PC-9 (cell line): ENCODE results near the gene ZNF587. TPM values are rescaled to one million over a fixed set of nuclear protein-coding genes. Genes with fewer than 3 reads are reported as not detected.

Source experiments
- BruUV-seq: library from RNA; stranded (reverse); fragments of 400-500 nt; replicated peaks from 2 replicates; lab custom pipeline; 2021; lab: Mats Ljungman, UMichigan
- CTCF ChIA-PET: fragments of 300-600 bp; sonication (Branson Sonifier 250); formaldehyde crosslinking; loops from one replicate; lab custom pipeline; 2022; ENCODE audit warnings: antibody characterized with exemption; lab: Charles Lee
- POLR2A ChIA-PET: fragments of 300-600 bp; sonication (Branson Sonifier 250); formaldehyde crosslinking; loops from one replicate; lab custom pipeline; 2022; ENCODE audit warnings: antibody characterized with exemption; ENCODE audit not compliant: unreplicated experiment; lab: Charles Lee
- DNase-seq, 2 experiments: peaks; one replicate each; pipeline versions ENCODE4 v3.0.0 to v3.0.0-alpha.2; 2015 to 2022; ENCODE audit warnings: mixed read lengths in 1 of 2
- H2AFZ ChIP-seq: fragments of 200-600 bp; sonication (generic); 2 replicates; pipeline ENCODE4 v1.8.1; 2017; ENCODE audit warnings: antibody characterized with exemption
- H3F3A ChIP-seq: fragments of 200-600 bp; sonication (generic); 2 replicates; pipeline ENCODE4 v1.8.1; 2017; ENCODE audit warnings: antibody characterized with exemption, mild to moderate bottlenecking, low read depth; ENCODE audit not compliant: insufficient read depth
- H3K27ac ChIP-seq: fragments of 200-600 bp; sonication (generic); 2 replicates; pipeline ENCODE4 v1.6.1; 2016; ENCODE audit warnings: mixed run types
- H3K27me3 ChIP-seq: fragments of 200-600 bp; sonication (generic); 2 replicates; pipeline ENCODE4 v1.6.1; 2016; ENCODE audit warnings: low read depth, mixed run types; ENCODE audit not compliant: insufficient read depth
- H3K36me3 ChIP-seq: fragments of 200-600 bp; sonication (generic); 2 replicates; pipeline ENCODE4 v1.6.1; 2016; ENCODE audit warnings: low read depth, mixed run types
- H3K4me1 ChIP-seq: fragments of 200-600 bp; sonication (generic); replicated peaks from 2 replicates; pipeline ENCODE4 v1.6.1; 2016; ENCODE audit warnings: mixed run types; ENCODE audit not compliant: insufficient read depth
- H3K4me2 ChIP-seq: fragments of 200-600 bp; sonication (generic); 2 replicates; pipeline ENCODE4 v1.6.1; 2017; ENCODE audit warnings: mixed run types
- H3K4me3 ChIP-seq: fragments of 200-600 bp; sonication (generic); 2 replicates; pipeline ENCODE4 v1.6.1; 2016; ENCODE audit warnings: mixed run types
- H3K79me2 ChIP-seq: fragments of 200-600 bp; sonication (generic); 2 replicates; pipeline ENCODE4 v1.6.1; 2017; ENCODE audit warnings: low read depth, mixed run types
- H3K9me2 ChIP-seq: fragments of 200-600 bp; sonication (generic); 2 replicates; pipeline ENCODE4 v1.8.1; 2017; ENCODE audit warnings: mild to moderate bottlenecking; ENCODE audit not compliant: insufficient read depth
- H3K9me3 ChIP-seq: fragments of 200-600 bp; sonication (generic); 2 replicates; pipeline ENCODE4 v1.8.1; 2016; ENCODE audit warnings: low read depth; ENCODE audit not compliant: insufficient read depth
- H4K20me1 ChIP-seq: fragments of 200-600 bp; sonication (generic); 2 replicates; pipeline ENCODE4 v1.8.1; 2017; ENCODE audit not compliant: insufficient read depth
- CTCF ChIP-seq: fragments of 200-600 bp; sonication (generic); conservative IDR thresholded peaks from 2 replicates; pipeline ENCODE4 v1.6.1; 2017; ENCODE audit warnings: mixed run types, antibody characterized with exemption, mild to moderate bottlenecking, moderate library complexity
- EZH2 ChIP-seq: fragments of 200-600 bp; sonication (generic); IDR thresholded peaks from 2 replicates; pipeline ENCODE4 v1.8.0; 2017; ENCODE audit warnings: antibody characterized with exemption, low read depth
- intact Hi-C: fragments of 100-400 bp; cut with micrococcal nuclease; formaldehyde crosslinking; loops from one replicate; pipeline ENCODE4 v1.10.0; 2022; ENCODE audit not compliant: unreplicated experiment
- total RNA-seq: library from RNA; stranded (reverse); gene quantifications from 2 replicates; pipeline ENCODE4 v1.2.3, GENCODE V29; 2021

Gene ZNF587
- total RNA-seq, 1 experiment from 2014 or later: 68.0 TPM

DNA sequence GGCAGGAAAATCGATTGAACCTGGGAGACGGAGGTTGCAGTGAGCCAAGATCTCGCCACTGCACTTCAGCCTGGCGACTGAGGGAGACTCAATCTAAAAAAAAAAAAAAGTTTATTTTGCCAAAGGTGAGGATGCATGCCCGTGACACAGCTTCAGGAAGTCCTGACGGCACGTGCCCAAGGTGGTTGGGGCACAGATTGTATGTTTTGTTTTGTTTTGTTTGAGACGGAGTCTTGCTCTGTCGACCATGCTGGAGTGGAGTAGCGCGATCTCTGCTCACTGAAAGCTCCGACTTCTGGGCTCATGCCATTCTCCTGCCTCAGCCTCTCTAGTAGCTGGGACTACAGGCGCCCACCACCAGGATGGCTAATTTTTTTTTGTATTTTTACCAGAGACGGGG lies 31.7 kb upstream of the ZNF587 start:
- no peak overlapping the region for H2AFZ ChIP-seq
- H4K20me1 ChIP-seq: no peaks in the 10 kb centered on the region; the same call in 1 of the 2 replicates
- no peaks in the 10 kb centered on the region for H3K9me2 ChIP-seq
- BruUV-seq: no TSS peak
- DNase-seq: no peak
- no peak for TF ChIP-seq EZH2
- no peak for TF ChIP-seq CTCF
- POLR2A ChIA-PET: no interaction called here
- intact Hi-C loops: loop anchor here (5.0 kb wide), 1 partner anchor 136 kb away; the partner anchor contains the start of gene ZNF551
- no peak overlapping the region for H3K4me3 ChIP-seq
- CTCF ChIA-PET: no interaction called here
- peaks cover 4% of the 10 kb centered on the region; the same call in 1 of the 2 replicates for H3F3A ChIP-seq
- no peaks in the 10 kb centered on the region for H3K9me3 ChIP-seq
- H3K4me2 ChIP-seq: peak overlapping the region; percentile 94; the same call in 1 of the 2 replicates
- H3K27me3 ChIP-seq: no peaks in the 10 kb centered on the region
- peaks cover 45% of the 10 kb centered on the region for H3K79me2 ChIP-seq
- H3K4me1 ChIP-seq: peaks cover 30% of the 10 kb centered on the region
- H3K36me3 ChIP-seq: peaks cover 16% of the 10 kb centered on the region
- no peak overlapping the region for H3K27ac ChIP-seq

DNA sequence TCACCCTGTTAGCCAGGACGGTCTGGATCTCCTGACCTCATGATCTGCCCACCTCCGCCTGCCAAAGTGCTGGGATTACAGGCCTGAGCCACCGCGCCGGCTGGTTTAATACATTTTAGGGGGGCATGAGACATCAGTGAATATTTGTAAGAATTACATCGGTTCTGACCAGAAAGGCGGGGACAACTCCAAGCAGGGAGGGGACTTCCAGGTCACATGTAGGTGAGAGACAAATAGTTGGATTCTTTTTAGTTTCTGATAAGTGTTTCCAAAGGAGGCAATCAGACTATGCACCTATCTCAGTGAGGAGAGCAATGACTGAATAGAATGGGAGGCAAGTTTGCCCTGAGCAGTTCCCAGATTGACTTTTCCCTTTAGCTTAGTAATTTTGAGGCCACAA lies 31.3 kb upstream of the ZNF587 start:
- Histone ChIP-seq H3K4me3 (peak overlapping the region; percentile 82; the same call in 1 of the 2 replicates), H3K4me1 (peaks cover 30% of the 10 kb centered on the region), H3K27ac (peak overlapping the region; percentile 56; the same call in 1 of the 2 replicates), H3K4me2 (peak overlapping the region; percentile 94), H3K27me3 (no peaks in the 10 kb centered on the region), H3K36me3 (peaks cover 15% of the 10 kb centered on the region), H2AFZ (peak overlapping the region; percentile 48), H3K79me2 (peaks cover 48% of the 10 kb centered on the region), H3F3A (peaks cover 4% of the 10 kb centered on the region; the same call in 1 of the 2 replicates), H3K9me2 (no peaks in the 10 kb centered on the region), H4K20me1 (no peaks in the 10 kb centered on the region; the same call in 1 of the 2 replicates), H3K9me3 (no peaks in the 10 kb centered on the region)
- no peak for TF ChIP-seq CTCF
- TF ChIP-seq EZH2: no peak
- TSS peak; percentile 9 for BruUV-seq
- no peak for DNase-seq
- intact Hi-C loops: loop anchor here (5.0 kb wide), 1 partner anchor 136 kb away; the partner anchor contains the start of gene ZNF551
- ChIA-PET POLR2A (no interaction called here), CTCF (no interaction called here)

GRCh38 chr19:57819475-57820148 lies 30.0 kb upstream of the ZNF587 start:
- TF ChIP-seq CTCF (no peak; the same call in 1 of the 2 replicates), EZH2 (no peak)
- Histone ChIP-seq H3K4me3 (peak overlapping the region; percentile 82), H3K9me2 (no peaks in the 10 kb centered on the region), H3K79me2 (peaks cover 49% of the 10 kb centered on the region), H3K9me3 (no peaks in the 10 kb centered on the region), H3K36me3 (peaks cover 15% of the 10 kb centered on the region), H2AFZ (peak overlapping the region; percentile 82), H4K20me1 (peaks cover 7% of the 10 kb centered on the region), H3K4me2 (peak overlapping the region; percentile 94), H3K27ac (peak overlapping the region; percentile 56), H3F3A (peaks cover 4% of the 10 kb centered on the region; the same call in 1 of the 2 replicates), H3K4me1 (peaks cover 23% of the 10 kb centered on the region), H3K27me3 (no peaks in the 10 kb centered on the region)
- TSS peak; percentile 35 for BruUV-seq
- DNase-seq: peak; percentile 87 to 97
- POLR2A ChIA-PET: interaction anchor here (0.6 to 1.3 kb wide), 9 partner anchors 16 to 408 kb away, joined by 3 to 28 read pairs (median 8); partner anchors contain the start of genes ZNF274 and ZNF417
- CTCF ChIA-PET: interaction anchor here (0.6 kb wide), 1 partner anchor 18 kb away, joined by 5 read pairs; no protein-coding TSS in a partner anchor
- intact Hi-C loops: loop anchor here (1.0 to 5.0 kb wide), 2 partner anchors 73 to 137 kb away; partner anchors contain the start of genes ZNF551 and ZNF776
